DMS 273 treated with DMSO at 0.1 percent for 48 hours (cell line): Measurements from ENCODE around the gene UBIAD1.

Source experiments
- DNase-seq: peaks from one replicate; lab custom pipeline; 2025; lab: John Stamatoyannopoulos, UW

The UBIAD1 gene

DNA sequence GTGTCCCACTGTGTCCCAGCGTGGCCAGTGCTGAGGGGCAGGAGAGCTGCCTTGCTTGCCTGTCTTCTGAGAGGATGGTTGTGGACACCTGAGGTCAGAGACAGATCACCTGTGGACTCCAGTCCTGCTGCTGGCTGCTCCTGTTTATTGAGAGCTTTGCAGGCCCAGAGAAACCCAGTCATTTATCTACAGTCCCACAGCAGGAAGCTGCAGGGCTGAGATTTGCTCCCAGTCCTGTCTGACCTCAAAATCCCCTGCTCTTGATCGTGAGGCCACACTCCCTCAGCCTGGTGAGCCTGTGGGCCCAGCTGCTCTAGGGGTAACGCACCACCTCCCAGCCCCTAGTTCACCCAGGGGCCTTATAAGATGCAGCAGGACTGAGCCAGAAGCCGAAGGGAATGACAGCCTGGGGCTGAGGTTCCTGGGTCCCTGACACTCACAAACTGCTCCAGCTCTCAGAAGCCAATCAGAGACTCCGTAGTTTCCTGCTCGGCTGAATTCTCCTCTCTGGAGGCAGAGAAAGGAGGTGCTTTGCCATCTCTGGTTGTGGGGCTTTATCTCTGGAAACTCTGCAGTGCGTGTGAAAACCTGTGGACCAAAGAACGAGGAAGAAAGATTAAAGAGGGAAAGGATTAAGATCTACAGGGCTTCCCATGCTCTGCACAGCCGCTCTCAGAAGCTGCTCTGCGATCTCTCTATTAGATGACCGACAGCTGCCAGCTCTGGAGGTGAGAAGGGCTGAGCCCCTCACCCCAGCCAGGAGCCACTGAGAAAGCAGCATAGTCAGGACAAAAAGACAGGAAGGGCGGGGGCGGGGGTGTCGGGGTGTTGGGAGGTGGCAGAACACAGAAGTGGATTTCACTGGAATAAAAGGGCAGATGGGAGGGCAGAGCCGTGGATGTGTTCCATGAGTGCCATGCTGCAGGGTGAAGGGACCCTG lies 39.1 kb downstream of the UBIAD1 start:
- no peak for DNase-seq

DNA sequence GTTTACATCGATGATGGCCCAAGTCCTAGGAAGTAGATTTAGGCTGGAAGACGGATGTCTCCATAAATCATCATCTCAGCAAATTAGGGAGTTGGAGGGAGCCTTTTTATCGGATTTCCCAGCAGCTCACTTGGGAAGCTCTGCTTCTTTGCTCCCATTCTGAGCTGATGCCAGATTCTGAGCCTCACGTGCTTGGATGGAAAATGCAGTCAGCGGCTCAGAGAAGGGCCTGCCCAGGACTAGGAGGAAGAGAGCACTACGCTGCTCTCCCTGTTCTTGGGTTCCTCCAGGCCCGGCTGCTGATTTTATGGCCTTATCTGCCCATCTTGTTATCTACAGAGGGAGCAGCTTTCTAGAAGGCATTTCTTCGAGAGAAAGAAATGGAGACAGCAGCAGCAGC lies 42.0 kb downstream of the UBIAD1 start:
- no peak for DNase-seq

DNA sequence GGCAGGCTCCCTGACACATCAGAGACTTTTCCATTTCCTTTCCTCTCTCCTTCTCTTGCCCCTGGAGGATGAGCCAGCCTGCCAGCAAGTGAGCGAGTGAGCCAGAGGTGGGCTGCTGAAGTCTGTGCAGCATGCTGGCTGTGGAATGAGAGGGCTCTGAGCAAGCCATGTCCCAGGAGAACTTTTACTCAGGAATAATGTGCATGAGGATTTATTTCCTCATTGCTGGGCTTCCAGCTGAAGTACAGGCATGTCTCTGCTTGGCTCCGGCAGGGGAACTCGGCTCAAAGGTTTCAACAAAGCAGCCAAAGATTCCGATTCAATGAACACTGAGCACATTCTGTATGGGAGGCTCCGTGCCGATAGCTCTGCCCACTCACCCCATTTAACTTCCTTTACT lies 43.7 kb downstream of the UBIAD1 start:
- no peak for DNase-seq

- DNase-seq: no peak
Measured at GRCh38 chr1:11318982-11319381, 46.0 kb downstream of the UBIAD1 start.

- DNase-seq: no peak
Measured at GRCh38 chr1:11320153-11320936, 47.3 kb downstream of the UBIAD1 start.

- DNase-seq: peak; percentile 13
Measured at GRCh38 chr1:11321656-11322491, 48.9 kb downstream of the UBIAD1 start.

- DNase-seq: peak; percentile 40
Measured at GRCh38 chr1:11324567-11325165, 51.7 kb downstream of the UBIAD1 start.

GRCh38 chr1:11326070-11326469 lies 53.1 kb downstream of the UBIAD1 start:
- no peak for DNase-seq

DNA sequence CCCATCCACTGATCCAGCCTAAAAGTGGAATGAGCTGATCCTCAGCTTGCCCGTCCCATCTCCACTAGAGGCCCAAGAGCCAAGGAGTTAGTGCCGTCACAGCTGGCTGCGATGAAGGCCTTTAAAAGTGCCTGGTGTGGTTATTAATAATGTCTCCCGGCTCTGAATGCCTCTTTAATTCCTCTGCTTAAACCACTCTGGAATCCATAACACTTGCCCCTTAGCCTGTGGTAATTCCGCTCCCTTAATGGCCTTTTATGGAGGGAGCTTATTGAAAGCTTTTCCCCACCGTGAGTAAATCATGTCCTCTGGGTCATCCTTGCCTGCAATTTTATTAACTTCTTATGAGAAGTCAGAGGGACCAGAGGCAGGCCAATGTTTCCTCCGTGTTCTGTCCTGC lies 55.4 kb downstream of the UBIAD1 start:
- no peak for DNase-seq

- DNase-seq: no peak
Measured at GRCh38 chr1:11330411-11330810, 57.4 kb downstream of the UBIAD1 start.

- DNase-seq: no peak
Measured at GRCh38 chr1:11331036-11331944, 58.3 kb downstream of the UBIAD1 start.

DNA sequence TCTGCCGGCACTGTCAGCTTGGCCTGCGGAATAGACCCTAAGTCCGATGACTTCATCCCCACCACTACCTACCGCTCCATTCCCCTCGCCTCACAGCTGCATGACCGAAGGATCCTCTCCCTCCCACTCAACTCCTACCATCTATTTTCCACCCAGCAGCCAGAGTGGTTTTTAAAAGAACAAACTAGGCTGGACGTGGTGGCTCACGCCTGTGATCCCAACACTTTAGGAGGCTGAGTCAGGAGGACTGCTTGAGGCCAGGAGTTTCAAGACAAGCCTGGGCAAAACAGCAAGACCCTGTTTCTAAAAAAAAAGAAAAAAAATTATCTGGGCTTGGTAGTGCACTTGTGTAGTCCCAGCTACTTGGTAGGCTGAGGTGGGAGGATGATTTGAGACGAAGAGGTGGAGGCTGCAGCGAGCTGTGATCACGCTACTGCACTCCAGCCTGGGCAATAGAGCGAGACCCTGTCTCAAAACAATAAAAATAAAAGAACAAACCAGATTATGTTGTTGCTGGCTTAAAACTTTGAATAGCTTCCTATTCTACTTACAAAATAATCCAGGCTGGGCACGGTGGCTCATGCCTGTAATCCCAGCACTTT lies 59.0 kb downstream of the UBIAD1 start:
- DNase-seq: no peak

DNA sequence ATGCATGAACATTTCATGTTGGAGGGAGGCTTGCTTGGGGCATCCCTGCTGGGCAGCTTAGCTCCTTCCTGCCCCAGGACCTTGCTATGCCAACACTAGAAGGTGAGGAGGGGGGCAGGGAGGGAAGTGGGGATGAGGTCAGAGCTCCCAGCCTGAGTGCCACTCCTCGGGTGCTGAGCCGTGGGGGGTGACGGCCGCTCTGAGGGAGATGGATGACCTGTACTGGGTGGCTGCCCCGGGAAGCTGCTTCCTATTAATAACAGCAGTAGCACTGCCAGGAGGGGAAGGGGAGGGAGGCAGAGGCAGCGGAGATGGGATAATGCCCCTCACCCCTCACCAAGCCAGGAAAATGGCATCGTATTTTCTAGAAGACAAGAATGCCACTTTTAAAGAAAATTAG lies 60.6 kb downstream of the UBIAD1 start:
- DNase-seq: no peak

GRCh38 chr1:11334261-11334804 lies 61.3 kb downstream of the UBIAD1 start:
- no peak for DNase-seq

DNA sequence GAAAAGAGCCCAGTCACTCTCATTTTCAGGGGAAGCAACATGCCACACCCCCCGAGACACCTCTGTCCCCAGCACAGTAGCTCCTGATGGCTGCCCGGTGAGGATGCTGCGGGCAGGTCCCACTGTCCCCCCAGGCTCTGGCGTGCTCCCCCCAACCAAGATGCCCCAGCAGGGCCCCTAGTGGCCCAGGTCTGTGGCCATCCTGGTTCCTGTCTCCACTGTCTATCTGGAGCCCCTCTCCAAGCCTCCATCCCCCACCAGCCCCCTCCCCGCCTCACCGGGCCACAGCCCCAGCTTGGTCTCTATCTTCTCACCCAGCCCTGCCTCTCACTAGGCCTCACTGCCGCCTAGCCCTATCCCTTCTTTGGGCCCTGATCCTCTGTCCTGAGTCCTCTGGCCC lies 61.8 kb downstream of the UBIAD1 start:
- no peak for DNase-seq

DNA sequence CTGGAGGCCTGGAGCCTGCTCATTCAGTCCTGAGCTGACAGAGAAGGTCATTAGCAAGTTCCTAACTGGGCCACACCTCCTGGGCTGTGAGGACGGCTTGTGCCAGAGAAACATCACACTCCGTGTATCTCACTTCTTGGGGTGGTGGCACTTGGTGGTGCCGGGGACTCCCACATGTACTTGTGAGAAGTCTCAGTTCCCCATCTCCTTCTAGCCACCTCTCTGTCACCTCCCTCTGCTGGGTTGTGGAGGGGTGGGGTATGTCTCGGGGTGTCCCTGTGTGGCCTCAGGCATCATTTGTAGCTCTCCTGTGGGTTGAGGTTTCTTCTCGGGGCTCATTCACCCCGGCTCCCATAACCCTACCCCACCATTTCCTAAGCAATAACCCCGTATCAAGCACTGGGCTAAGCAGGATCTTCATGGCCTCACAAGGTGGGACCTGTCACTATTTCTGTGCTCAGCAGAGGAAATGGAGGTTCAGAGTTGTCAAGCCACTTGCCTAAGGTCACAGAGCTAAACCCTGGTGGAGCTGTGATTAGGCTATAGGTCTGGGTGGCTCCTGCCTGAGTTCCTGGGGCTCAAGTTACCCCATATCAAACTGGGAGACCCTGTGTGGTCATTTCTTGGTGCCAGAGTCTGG lies 62.5 kb downstream of the UBIAD1 start:
- no peak for DNase-seq

- peak; percentile 53 for DNase-seq
Measured at GRCh38 chr1:11337580-11338073, 64.6 kb downstream of the UBIAD1 start.
